AG09319 (cell line): ENCODE measurements around the gene GRID1.

ENCODE experiments used
- DNase-seq: peaks from one replicate; pipeline ENCODE4 v3.0.0-alpha.2; 2010; ENCODE audit warnings: low read depth; ENCODE audit errors: extremely low read depth
- CTCF ChIP-seq: IDR thresholded peaks from 2 replicates; pipeline ENCODE4 v1.5.1; 2011; ENCODE audit warnings: low read depth, mild to moderate bottlenecking, inconsistent platforms, low read length, moderate library complexity

The GRID1 gene

GRCh38 chr10:86399879-86400704, 33.5 kb upstream of the GRID1 start:
- DNase-seq: peak; percentile 86
- peak; percentile 87 for TF ChIP-seq CTCF

GRCh38 chr10:86399514-86399878, 32.9 kb upstream of the GRID1 start:
- DNase-seq: no peak
- no peak for TF ChIP-seq CTCF

- no peak for TF ChIP-seq CTCF
These were observed 30.5 kb upstream of the GRID1 start for GRCh38 chr10:86397120-86397519.

GRCh38 chr10:86393862-86394455, 27.4 kb upstream of the GRID1 start:
- no peak for TF ChIP-seq CTCF
- no peak for DNase-seq

More at GRCh38 chr10:86397120-86397519, 30.5 kb upstream of the GRID1 start:
- DNase-seq: no peak

GRCh38 chr10:86393362-86393761, 26.8 kb upstream of the GRID1 start:
- no peak for DNase-seq
- TF ChIP-seq CTCF: no peak

GRCh38 chr10:86392723-86393094, 26.1 kb upstream of the GRID1 start:
- TF ChIP-seq CTCF: no peak
- DNase-seq: no peak

GRCh38 chr10:86391986-86392722, 25.6 kb upstream of the GRID1 start:
- DNase-seq: no peak
- TF ChIP-seq CTCF: no peak
